K562 (cell line): ENCODE data around the gene MAD1L1. TPM values are rescaled to one million over a fixed set of nuclear protein-coding genes. Genes with fewer than 3 reads are reported as not detected.
A peak's percentile ranks its signal among the peaks of the same experiment; 100 is the strongest.

Source experiments
- ATAC-seq: fragments of 200-7000 bp; cut with Tn5 transposase; 3 replicates; pipeline ENCODE4 v1.9.1; 2020; ENCODE audit warnings: moderate library complexity
- BruUV-seq: library from RNA; stranded (reverse); fragments of 400-500 nt; replicated peaks from 2 replicates; lab custom pipeline; 2021; lab: Mats Ljungman, UMichigan
- CTCF ChIA-PET: fragments of 300-600 bp; formaldehyde crosslinking; extraction: SDS; loops from one replicate; lab custom pipeline; 2021; ENCODE audit warnings: low intra/inter-chr PET ratio; lab: Yijun Ruan, JAX
- POLR2A ChIA-PET: fragments of 300-600, 350-650 bp; sonication (Branson Sonifier 250); formaldehyde crosslinking; extraction: SDS; loops from one replicate; lab custom pipeline; 2021; ENCODE audit warnings: antibody characterized with exemption, inconsistent platforms; lab: Yijun Ruan, JAX
- DNase-seq, 4 experiments: peaks; one replicate each; pipeline versions ENCODE4 v3.0.0 to v3.0.0-alpha.2; 2011 to 2018; ENCODE audit warnings: low spot score in 3 of 4, mixed read lengths in 3 of 4; ENCODE audit errors: extremely low read depth in 1 of 4
- FAIRE-seq: peaks from 2 replicates; lab custom pipeline; 2011; peaks lifted over from hg19 to GRCh38; lab: Jason Lieb, UNC
- H2AFZ ChIP-seq: 2 replicates; pipeline ENCODE4 v1.6.0; 2011; ENCODE audit warnings: low read depth, low read length, control low read depth, inconsistent platforms
- H3K27ac ChIP-seq: fragments of 200-600 bp; 3 replicates; pipeline ENCODE4 v1.8.0; 2011; ENCODE audit warnings: low read depth, mild to moderate bottlenecking, control low read depth, inconsistent platforms, low read length, moderate library complexity, mixed read lengths; ENCODE audit errors: extremely low read depth
- H3K27me3 ChIP-seq, 2 experiments: fragments of 300-600 bp in 1 of 2; 2 replicates in 1 of 2; 3 replicates in 1 of 2; pipeline versions ENCODE4 v1.6.0 to v1.8.0; 2011; ENCODE audit warnings: inconsistent platforms in 2 of 2, low read length in 2 of 2, mild to moderate bottlenecking in 1 of 2, mixed read lengths in 1 of 2, moderate library complexity in 1 of 2; ENCODE audit not compliant: control insufficient read depth in 2 of 2, insufficient read depth in 2 of 2
- H3K36me3 ChIP-seq: fragments of 300-600 bp; 3 replicates; pipeline ENCODE4 v1.8.0; 2011; ENCODE audit warnings: mild to moderate bottlenecking, low read length, inconsistent platforms; ENCODE audit not compliant: control insufficient read depth, insufficient read depth
- H3K4me1 ChIP-seq, 2 experiments: fragments of 200-600 bp in 1 of 2; replicated peaks in 1 of 2; 2 replicates in 1 of 2; 3 replicates in 1 of 2; pipeline versions ENCODE4 v1.5.1 to v1.8.0; 2011; ENCODE audit warnings: inconsistent platforms in 2 of 2, low read length in 2 of 2, mild to moderate bottlenecking in 1 of 2, mixed read lengths in 1 of 2, moderate library complexity in 1 of 2; ENCODE audit not compliant: control insufficient read depth in 2 of 2, insufficient read depth in 2 of 2
- H3K4me2 ChIP-seq: 2 replicates; pipeline ENCODE4 v1.6.1; 2011; ENCODE audit warnings: low read length, control low read depth, inconsistent platforms, mixed read lengths; ENCODE audit not compliant: insufficient read depth
- H3K4me3 ChIP-seq: fragments of 200-600 bp; sonication (generic), shearing (Covaris generic); 2 replicates; pipeline ENCODE4 v1.5.1; 2016; ENCODE audit warnings: control low read depth, inconsistent platforms
- H3K79me2 ChIP-seq: fragments of 200-600 bp; 3 replicates; pipeline ENCODE4 v1.8.0; 2011; ENCODE audit warnings: low read length, inconsistent platforms; ENCODE audit not compliant: control insufficient read depth, insufficient read depth
- H3K9ac ChIP-seq, 2 experiments: 2 replicates each; pipeline versions ENCODE4 v1.6.0 to v1.6.1; 2011; ENCODE audit warnings: low read depth in 2 of 2, low read length in 2 of 2, control low read depth in 1 of 2, inconsistent platforms in 1 of 2, mild to moderate bottlenecking in 1 of 2, mixed read lengths in 1 of 2; ENCODE audit not compliant: insufficient read depth in 1 of 2
- H3K9me1 ChIP-seq: one replicate; pipeline ENCODE4 v1.6.0; 2011; ENCODE audit warnings: inconsistent platforms, mild to moderate bottlenecking, low read length, moderate library complexity; ENCODE audit not compliant: control insufficient read depth, insufficient read depth
- H3K9me3 ChIP-seq: replicated peaks from 2 replicates; pipeline ENCODE4 v1.5.1; 2011; ENCODE audit warnings: low read depth, low read length, inconsistent platforms; ENCODE audit not compliant: control insufficient read depth, insufficient read depth
- H4K20me1 ChIP-seq: replicated peaks from 2 replicates; pipeline ENCODE4 v1.6.1; 2011; ENCODE audit warnings: low read length, inconsistent platforms, mixed read lengths; ENCODE audit not compliant: control insufficient read depth, insufficient read depth
- NCOA6 ChIP-seq: fragments of 450-650 bp; IDR thresholded peaks from 2 replicates; pipeline ENCODE4 v1.6.1; 2017; ENCODE audit warnings: mild to moderate bottlenecking
- NR3C1 ChIP-seq: sonication (generic); formaldehyde crosslinking; IDR thresholded peaks from 2 replicates; pipeline ENCODE4 v1.8.1; 2022; ENCODE audit warnings: missing genetic modification reagents
- RBM22 ChIP-seq: fragments of 200-400 bp; formaldehyde crosslinking; IDR thresholded peaks from 2 replicates; pipeline ENCODE4 v1.6.1; 2018; ENCODE audit warnings: low read length, low read depth; ENCODE audit not compliant: poor library complexity, severe bottlenecking
- SP1 ChIP-seq: sonication (generic); formaldehyde crosslinking; IDR thresholded peaks from 2 replicates; pipeline ENCODE4 v1.8.1; 2022; ENCODE audit warnings: mild to moderate bottlenecking, missing genetic modification reagents
- ZNF384 ChIP-seq: IDR thresholded peaks from 2 replicates; pipeline ENCODE4 v1.6.1; 2012; ENCODE audit warnings: low read depth, low read length, improper control_type of control experiment
- WGBS: fragments of 100-300 bp; shearing (Covaris generic); methylation state at CpG from one replicate; pipeline ENCODE4 v1.1.6; 2016; ENCODE audit warnings: low coverage, mixed read lengths; ENCODE audit not compliant: insufficient coverage; ENCODE audit errors: missing lambda C conversion rate; 5-methylcytosine and 5-hydroxymethylcytosine counted together
- in situ Hi-C: fragments of 300-500 bp; cut with MboI; formaldehyde crosslinking; loops from 4 replicates; pipeline ENCODE4 v1.15.0; 2018; ENCODE audit warnings: inconsistent platforms, mixed read lengths
- intact Hi-C: fragments of 100-400 bp; cut with micrococcal nuclease; formaldehyde crosslinking; loops from 2 replicates; pipeline ENCODE4 v1.14.2; 2022
- polyA plus RNA-seq, 8 experiments: library from polyadenylated mRNA; depleted of rRNA in 4 of 8; stranded (reverse) in 5 of 8; unstranded in 3 of 8; fragments of >200 nt; fragmentation: Nextera tagmentation in 2 of 8; fragmentation: Illumina TruSeq in 1 of 8; extraction: Ambion mirVana in 2 of 8; extraction: Trizol in 1 of 8; gene quantifications; 2 replicates each; pipeline versions ENCODE4 v1.2.1 to v1.2.3, GENCODE V29; 2011 to 2014; ENCODE audit warnings: inconsistent platforms in 1 of 8, missing spikeins in 1 of 8
- total RNA-seq, 7 experiments: library from RNA; depleted of rRNA in 6 of 7; stranded (reverse); fragments of >200 nt in 6 of 7; fragmentation: Illumina TruSeq in 2 of 7; extraction: Trizol in 2 of 7; gene quantifications; 2 replicates each; pipeline versions ENCODE4 v1.2.1 to v1.2.3, GENCODE V29; 2011 to 2021; ENCODE audit warnings: low replicate concordance in 1 of 7

MAD1L1 gene
- total and polyA plus RNA-seq, 9 of the 15 experiments (the other 6 are each of a cell fraction or from before 2014, with no cell fraction given), result 1.7 to 89.7 (median 18.0) TPM

GRCh38 chr7:1906988-1907745 lies 325.6 kb downstream of the MAD1L1 start:
- no TSS peak for BruUV-seq
- WGBS, result 86% methylated on average over 23 of the region's 25 CpGs
- Histone ChIP-seq H2AFZ (no peak overlapping the region), H3K9me1 (no peaks in the 10 kb centered on the region), H3K27me3 (no peaks in the 10 kb centered on the region), H3K9ac (no peak overlapping the region), H3K79me2 (no peaks in the 10 kb centered on the region), H3K4me2 (no peak overlapping the region), H3K36me3 (no peaks in the 10 kb centered on the region), H3K9me3 (no peaks in the 10 kb centered on the region), H3K4me1 (peaks cover 0 to 37% of the 10 kb centered on the region in 2 experiments; a peak in 2 of 5 replicates), H3K4me3 (no peak overlapping the region), H4K20me1 (no peaks in the 10 kb centered on the region), H3K27ac (no peak overlapping the region)
- no peak for TF ChIP-seq SP1
- TF ChIP-seq ZNF384, result no peak
- no peak for TF ChIP-seq NR3C1 (CRISPR knock-in tag)
- TF ChIP-seq NCOA6, result no peak
- TF ChIP-seq RBM22, result peak; percentile 7
- FAIRE-seq (no peak), DNase-seq (no peak), ATAC-seq (no peak)
- POLR2A ChIA-PET, result interaction anchor here (0.6 kb wide), 1 partner anchor 184 kb away, joined by 3 read pairs; no protein-coding TSS in a partner anchor
- intact Hi-C loops (no loop called here), in situ Hi-C loops (no loop called here)
- CTCF ChIA-PET, result no interaction called here
